ENCODE results near the gene TMSB10. TPM values are rescaled to one million over a fixed set of nuclear protein-coding genes. Genes with fewer than 3 reads are reported as not detected.
"Not testable (repeated sequence)": the region's sequence is repeated elsewhere in the genome, so short reads cannot be mapped to it uniquely, and the experiment has no call there.

TMSB10 gene
- total RNA-seq, 1 experiment from 2014 or later, result 2,488 TPM

DNA sequence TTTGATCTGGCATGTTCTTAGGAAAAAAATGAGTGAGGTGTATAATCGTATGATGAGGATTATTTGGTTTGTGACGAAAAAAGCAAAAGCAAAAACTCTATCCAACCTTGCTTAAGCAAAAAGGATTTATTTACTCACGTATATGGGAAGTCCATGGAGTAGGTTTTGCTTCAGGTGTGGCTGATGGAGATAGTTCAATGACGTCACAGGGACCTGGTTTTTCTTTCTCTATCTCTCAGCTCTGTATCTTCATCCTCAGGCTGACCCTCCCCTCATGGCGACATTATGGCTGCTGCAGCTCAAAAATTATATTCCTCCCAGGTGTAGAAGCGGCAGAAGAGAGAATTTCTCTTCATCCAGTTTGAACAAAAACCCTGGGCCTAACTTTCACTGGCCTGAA, 8.9 kb downstream of the TMSB10 start:
- TF ChIP-seq, protein P1, sequence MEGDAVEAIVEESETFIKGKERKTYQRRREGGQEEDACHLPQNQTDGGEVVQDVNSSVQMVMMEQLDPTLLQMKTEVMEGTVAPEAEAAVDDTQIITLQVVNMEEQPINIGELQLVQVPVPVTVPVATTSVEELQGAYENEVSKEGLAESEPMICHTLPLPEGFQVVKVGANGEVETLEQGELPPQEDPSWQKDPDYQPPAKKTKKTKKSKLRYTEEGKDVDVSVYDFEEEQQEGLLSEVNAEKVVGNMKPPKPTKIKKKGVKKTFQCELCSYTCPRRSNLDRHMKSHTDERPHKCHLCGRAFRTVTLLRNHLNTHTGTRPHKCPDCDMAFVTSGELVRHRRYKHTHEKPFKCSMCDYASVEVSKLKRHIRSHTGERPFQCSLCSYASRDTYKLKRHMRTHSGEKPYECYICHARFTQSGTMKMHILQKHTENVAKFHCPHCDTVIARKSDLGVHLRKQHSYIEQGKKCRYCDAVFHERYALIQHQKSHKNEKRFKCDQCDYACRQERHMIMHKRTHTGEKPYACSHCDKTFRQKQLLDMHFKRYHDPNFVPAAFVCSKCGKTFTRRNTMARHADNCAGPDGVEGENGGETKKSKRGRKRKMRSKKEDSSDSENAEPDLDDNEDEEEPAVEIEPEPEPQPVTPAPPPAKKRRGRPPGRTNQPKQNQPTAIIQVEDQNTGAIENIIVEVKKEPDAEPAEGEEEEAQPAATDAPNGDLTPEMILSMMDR (conservative IDR thresholded peaks at IDR 0.05; ENCODE audit: low read depth, low read length), result no peak
- TF ChIP-seq EZH2 (IDR thresholded peaks at IDR 0.05; ENCODE audit: borderline replicate concordance, low read depth, low read length, poor library complexity, severe bottlenecking), result no peak
- Histone ChIP-seq H3K4me1 (ENCODE audit: insufficient read depth, low read length, poor library complexity, severe bottlenecking) (peaks cover 2% of the 10 kb centered on the region), H3K9me3 (ENCODE audit: low read depth, low read length, poor library complexity, severe bottlenecking) (no peaks in the 10 kb centered on the region), H3K27ac (ENCODE audit: low read depth, low read length, poor library complexity, severe bottlenecking) (no peak overlapping the region), H3K27me3 (replicated peaks; ENCODE audit: insufficient read depth, low read depth, low read length, poor library complexity) (no peaks in the 10 kb centered on the region), H3K36me3 (ENCODE audit: insufficient read depth, low read length, poor library complexity, severe bottlenecking) (no peaks in the 10 kb centered on the region), H3K4me3 (ENCODE audit: low read depth, low read length, poor library complexity, severe bottlenecking) (no peak overlapping the region)
- ChIA-PET POLR2A (ENCODE audit: low non-redundant PET) (no interaction called here), CTCF (no interaction called here)
- BruUV-seq (replicated peaks), result no TSS peak
- intact Hi-C loops (cut with micrococcal nuclease; ENCODE audit: unreplicated experiment), result no loop called here
- no peak for DNase-seq (ENCODE audit: low spot score)

DNA sequence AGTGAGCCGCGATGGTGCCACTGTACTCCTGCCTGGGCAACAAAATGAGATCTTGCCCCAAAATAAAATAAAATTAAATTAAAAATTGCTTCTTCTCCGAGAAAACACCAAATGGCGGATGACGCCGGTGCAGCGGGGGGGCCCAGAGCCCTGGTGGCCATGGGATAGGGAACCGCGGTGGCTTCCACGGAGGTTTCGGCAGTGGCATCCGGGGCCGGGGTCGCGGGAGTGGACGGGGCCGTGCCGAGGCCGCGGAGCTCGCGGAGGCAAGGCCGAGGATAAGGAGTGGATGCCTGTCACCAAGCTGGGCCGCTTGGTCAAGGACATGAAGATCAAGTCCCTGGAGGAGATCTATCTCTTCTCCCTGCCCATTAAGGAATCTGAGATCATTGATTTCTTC, 10.2 kb downstream of the TMSB10 start:
- CTCF ChIA-PET; DNase-seq (ENCODE audit: low spot score): not testable (repeated sequence)

DNA sequence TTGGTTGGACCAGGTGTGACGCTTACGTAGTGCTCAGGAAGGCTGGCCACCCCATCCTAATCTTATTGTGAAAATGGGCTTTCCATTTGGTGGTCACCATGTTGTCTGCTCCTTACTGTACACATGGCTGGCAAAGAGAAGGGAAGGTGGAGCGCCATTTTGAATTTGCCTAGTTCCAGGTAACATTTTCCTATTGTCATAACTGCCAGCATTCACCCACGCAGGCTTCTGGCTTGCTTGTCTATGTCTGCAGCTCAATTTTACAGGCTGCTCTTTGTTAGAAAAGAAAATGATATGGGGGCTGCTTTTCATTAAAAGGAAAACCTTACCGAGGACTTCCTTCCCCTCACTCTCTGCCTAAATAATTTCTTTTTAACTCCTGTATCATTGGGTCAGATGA, 12.4 kb downstream of the TMSB10 start:
- H3K27me3 ChIP-seq (replicated peaks; ENCODE audit: insufficient read depth, low read depth, low read length, poor library complexity); DNase-seq (ENCODE audit: low spot score); H3K4me3 ChIP-seq (ENCODE audit: low read depth, low read length, poor library complexity, severe bottlenecking); H3K36me3 ChIP-seq (ENCODE audit: insufficient read depth, low read length, poor library complexity, severe bottlenecking); CTCF ChIA-PET; intact Hi-C loops (cut with micrococcal nuclease; ENCODE audit: unreplicated experiment); H3K27ac ChIP-seq (ENCODE audit: low read depth, low read length, poor library complexity, severe bottlenecking); BruUV-seq (replicated peaks); H3K9me3 ChIP-seq (ENCODE audit: low read depth, low read length, poor library complexity, severe bottlenecking); POLR2A ChIA-PET (ENCODE audit: low non-redundant PET): not testable (repeated sequence)
- H3K4me1 ChIP-seq (ENCODE audit: insufficient read depth, low read length, poor library complexity, severe bottlenecking), result peaks cover 16% of the 10 kb centered on the region

More for the DNA sequence above, 10.2 kb downstream of the TMSB10 start:
- H3K27me3 ChIP-seq (replicated peaks; ENCODE audit: insufficient read depth, low read depth, low read length, poor library complexity); H3K27ac ChIP-seq (ENCODE audit: low read depth, low read length, poor library complexity, severe bottlenecking); POLR2A ChIA-PET (ENCODE audit: low non-redundant PET); BruUV-seq (replicated peaks); H3K9me3 ChIP-seq (ENCODE audit: low read depth, low read length, poor library complexity, severe bottlenecking); intact Hi-C loops (cut with micrococcal nuclease; ENCODE audit: unreplicated experiment); H3K36me3 ChIP-seq (ENCODE audit: insufficient read depth, low read length, poor library complexity, severe bottlenecking); H3K4me3 ChIP-seq (ENCODE audit: low read depth, low read length, poor library complexity, severe bottlenecking): not testable (repeated sequence)
- H3K4me1 ChIP-seq (ENCODE audit: insufficient read depth, low read length, poor library complexity, severe bottlenecking), result peaks cover 16% of the 10 kb centered on the region

DNA sequence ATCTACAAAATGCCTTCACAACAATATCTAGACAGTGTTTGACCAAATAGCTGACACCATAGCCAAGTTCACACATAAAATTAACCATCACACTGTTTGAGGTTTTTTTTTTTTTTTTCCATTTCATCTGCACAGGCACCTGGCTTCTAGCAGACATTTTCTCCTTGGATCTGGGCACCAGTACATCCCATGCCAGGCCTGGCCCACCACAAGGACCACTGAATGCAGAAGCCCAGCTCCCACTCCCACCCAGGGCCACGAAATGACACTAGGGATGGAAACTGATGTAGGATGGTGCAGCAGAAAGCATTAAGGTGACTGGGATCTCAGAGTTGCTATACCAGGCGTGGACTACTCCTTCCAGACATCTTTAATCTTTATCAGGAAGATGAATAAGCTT, 13.0 kb downstream of the TMSB10 start:
- Histone ChIP-seq H3K4me3 (ENCODE audit: low read depth, low read length, poor library complexity, severe bottlenecking) (no peak overlapping the region), H3K9me3 (ENCODE audit: low read depth, low read length, poor library complexity, severe bottlenecking) (no peaks in the 10 kb centered on the region), H3K4me1 (ENCODE audit: insufficient read depth, low read length, poor library complexity, severe bottlenecking) (peaks cover 16% of the 10 kb centered on the region), H3K27ac (ENCODE audit: low read depth, low read length, poor library complexity, severe bottlenecking) (peak overlapping the region; percentile 93), H3K36me3 (ENCODE audit: insufficient read depth, low read length, poor library complexity, severe bottlenecking) (no peaks in the 10 kb centered on the region), H3K27me3 (replicated peaks; ENCODE audit: insufficient read depth, low read depth, low read length, poor library complexity) (no peaks in the 10 kb centered on the region)
- ChIA-PET POLR2A (ENCODE audit: low non-redundant PET) (no interaction called here), CTCF (no interaction called here)
- TF ChIP-seq EZH2 (IDR thresholded peaks at IDR 0.05; ENCODE audit: borderline replicate concordance, low read depth, low read length, poor library complexity, severe bottlenecking), result no peak
- TF ChIP-seq, protein P1 (conservative IDR thresholded peaks at IDR 0.05; ENCODE audit: low read depth, low read length), result no peak
- no peak for DNase-seq (ENCODE audit: low spot score)
- no TSS peak for BruUV-seq (replicated peaks)
- intact Hi-C loops (cut with micrococcal nuclease; ENCODE audit: unreplicated experiment), result no loop called here

Measured in A673 (cell line).